Muscle of arm (tissue), 12 donors: ENCODE measurements around the gene SANBR. TPM values are rescaled to one million over a fixed set of nuclear protein-coding genes. Genes with fewer than 3 reads are reported as not detected.

Experiments used
- DNase-seq: peaks from one replicate; pipeline ENCODE4 v3.0.0-alpha.2; 2013
- polyA plus RNA-seq, 12 donors: library from polyadenylated mRNA; unstranded; fragments of 120-200 nt; gene quantifications; one replicate each; pipeline ENCODE4 v1.2.1, GENCODE V29; 2013; ENCODE audit not compliant: insufficient read length in 12 of 12

The SANBR gene
- polyA plus RNA-seq, 12 donors, result 8.9 to 31.1 (median 13.3) TPM; not detected in 1

- DNase-seq, result no peak
Measured at GRCh38 chr2:61085883-61086282, 20.2 kb downstream of the SANBR start.

- no peak for DNase-seq
Measured at GRCh38 chr2:61089797-61090196, 24.1 kb downstream of the SANBR start.

- DNase-seq, result no peak
Measured at GRCh38 chr2:61090386-61090921, 24.8 kb downstream of the SANBR start.

- DNase-seq, result no peak
Measured at GRCh38 chr2:61091485-61091884, 25.8 kb downstream of the SANBR start.

GRCh38 chr2:61096438-61096837 is 30.8 kb downstream of the SANBR start:
- DNase-seq, result no peak

- DNase-seq, result no peak
Measured at GRCh38 chr2:61100801-61101200, 35.1 kb downstream of the SANBR start.

GRCh38 chr2:61109291-61109690 is 43.6 kb downstream of the SANBR start:
- DNase-seq, result no peak

- DNase-seq, result no peak
Measured at GRCh38 chr2:61111708-61112107, 46.0 kb downstream of the SANBR start.

GRCh38 chr2:61114147-61114546 is 48.5 kb downstream of the SANBR start:
- DNase-seq, result no peak

Other genes with a start within 250 kb of the SANBR start
- gene REL, start 184.3 kb upstream of the SANBR start, polyA plus RNA-seq, result 1 to 10 TPM in 11 of 12 donors, not detected in 1; 4.2 to 9.1 (median 5.8) TPM
- gene PEX13, start 48.2 kb upstream of the SANBR start, polyA plus RNA-seq, result 10 to 100 TPM in 11 of 12 donors, not detected in 1; 17.6 to 30.2 (median 24.4) TPM
- gene PUS10, start 47.6 kb upstream of the SANBR start, polyA plus RNA-seq, result 1 to 10 TPM in 11 of 12 donors, not detected in 1; 3.8 to 9.5 (median 5.2) TPM
- 10 to 100 TPM in 11 of 12 donors, not detected in 1; 16.1 to 43.5 (median 24.2) TPM for gene C2orf74, start 96.3 kb downstream of the SANBR start, polyA plus RNA-seq